Endothelial cell (in vitro differentiated cells): Measurements from ENCODE around the gene TIGD3. TPM values are rescaled to one million over a fixed set of nuclear protein-coding genes. Genes with fewer than 3 reads are reported as not detected.

Experiments
- DNase-seq: peaks from one replicate; pipeline ENCODE4 v3.0.0; 2021; ENCODE audit warnings: low spot score
- H3K27ac Mint-ChIP-seq: one replicate; pipeline ENCODE4 v1.8.0; 2021; ENCODE audit warnings: mixed read lengths, inconsistent platforms; ENCODE audit not compliant: unreplicated experiment
- H3K27me3 Mint-ChIP-seq: one replicate; pipeline ENCODE4 v1.8.0; 2021; ENCODE audit warnings: mild to moderate bottlenecking, moderate library complexity, mixed read lengths, inconsistent platforms; ENCODE audit not compliant: unreplicated experiment
- H3K36me3 Mint-ChIP-seq: one replicate; pipeline ENCODE4 v1.8.0; 2021; ENCODE audit warnings: mild to moderate bottlenecking, low read depth, mixed read lengths, inconsistent platforms; ENCODE audit not compliant: unreplicated experiment
- H3K4me1 Mint-ChIP-seq: one replicate; pipeline ENCODE4 v1.8.0; 2021; ENCODE audit warnings: mild to moderate bottlenecking, mixed read lengths, inconsistent platforms; ENCODE audit not compliant: unreplicated experiment
- H3K4me3 Mint-ChIP-seq: one replicate; pipeline ENCODE4 v1.8.0; 2021; ENCODE audit warnings: mild to moderate bottlenecking, mixed read lengths, inconsistent platforms; ENCODE audit not compliant: unreplicated experiment
- H3K9me3 Mint-ChIP-seq: one replicate; pipeline ENCODE4 v1.8.0; 2021; ENCODE audit warnings: mixed read lengths, inconsistent platforms; ENCODE audit not compliant: unreplicated experiment
- CTCF ChIP-seq: fragments of 200-600 bp; sonication (generic); IDR thresholded peaks from one replicate; pipeline ENCODE4 v1.5.0; 2021; ENCODE audit warnings: antibody characterized with exemption; ENCODE audit not compliant: unreplicated experiment
- total RNA-seq: library from RNA; stranded (reverse); fragmentation: NEBNext Ultra II Directional; extraction: Animal tissue kit (Norgen Biotek cat#: 25700); gene quantifications from one replicate; pipeline ENCODE4 v1.2.1, GENCODE V29; 2021; ENCODE audit not compliant: unreplicated experiment

The TIGD3 gene
- total RNA-seq, 1 donor from 2014 or later = 0.44 TPM

- DNase-seq = no peak
- peaks cover 6% of the 10 kb centered on the region for H3K27me3 Mint-ChIP-seq
- no peaks in the 10 kb centered on the region for H3K9me3 Mint-ChIP-seq
- peaks cover 17% of the 10 kb centered on the region for H3K4me1 Mint-ChIP-seq
- H3K27ac Mint-ChIP-seq = no peak overlapping the region
- peaks cover 22% of the 10 kb centered on the region for H3K36me3 Mint-ChIP-seq
- TF ChIP-seq CTCF = no peak
- no peak overlapping the region for H3K4me3 Mint-ChIP-seq
Measured at GRCh38 chr11:65400307-65401072, 45.9 kb downstream of the TIGD3 start.

- peaks cover 17% of the 10 kb centered on the region for H3K4me1 Mint-ChIP-seq
- DNase-seq = no peak
- H3K36me3 Mint-ChIP-seq = peaks cover 22% of the 10 kb centered on the region
- no peaks in the 10 kb centered on the region for H3K9me3 Mint-ChIP-seq
- H3K27me3 Mint-ChIP-seq = peaks cover 6% of the 10 kb centered on the region
- TF ChIP-seq CTCF = no peak
- H3K27ac Mint-ChIP-seq = no peak overlapping the region
- peak overlapping the region; percentile 54 for H3K4me3 Mint-ChIP-seq
Measured at GRCh38 chr11:65401073-65401802, 46.7 kb downstream of the TIGD3 start.

GRCh38 chr11:65401803-65402248 lies 47.3 kb downstream of the TIGD3 start:
- no peaks in the 10 kb centered on the region for H3K9me3 Mint-ChIP-seq
- peaks cover 6% of the 10 kb centered on the region for H3K27me3 Mint-ChIP-seq
- TF ChIP-seq CTCF = no peak
- peaks cover 22% of the 10 kb centered on the region for H3K36me3 Mint-ChIP-seq
- H3K4me3 Mint-ChIP-seq = peak overlapping the region; percentile 54
- H3K4me1 Mint-ChIP-seq = peaks cover 17% of the 10 kb centered on the region
- no peak for DNase-seq
- no peak overlapping the region for H3K27ac Mint-ChIP-seq

GRCh38 chr11:65402790-65403189 lies 48.2 kb downstream of the TIGD3 start:
- Mint-ChIP-seq H3K27ac (peak overlapping the region; percentile 97), H3K4me3 (no peak overlapping the region)
- no peak for TF ChIP-seq CTCF

More at GRCh38 chr11:65402790-65403189, 48.2 kb downstream of the TIGD3 start:
- peaks cover 13% of the 10 kb centered on the region for H3K4me1 Mint-ChIP-seq
- H3K36me3 Mint-ChIP-seq = peaks cover 16% of the 10 kb centered on the region
- no peak for DNase-seq
- H3K9me3 Mint-ChIP-seq = no peaks in the 10 kb centered on the region
- peaks cover 6% of the 10 kb centered on the region for H3K27me3 Mint-ChIP-seq
